GM19324 (cell line): ENCODE results near the gene FRMD4A.
"Not testable (repeated sequence)": the region's sequence is repeated elsewhere in the genome, so short reads cannot be mapped to it uniquely, and the experiment has no call there.

Experiments
- ATAC-seq: cut with Tn5 transposase; IDR thresholded peaks from one replicate; pipeline ENCODE4 v1.9.1; 2021; ENCODE audit warnings: mild to moderate bottlenecking, moderate library complexity; ENCODE audit not compliant: unreplicated experiment, low FRiP score

Gene FRMD4A

GRCh38 chr10:13839430-13839990 is 491.2 kb downstream of the FRMD4A start:
- ATAC-seq = no peak

GRCh38 chr10:13839030-13839429 is 491.7 kb downstream of the FRMD4A start:
- no peak for ATAC-seq

- ATAC-seq = no peak
Measured at GRCh38 chr10:13837966-13838365, 492.8 kb downstream of the FRMD4A start.

GRCh38 chr10:13834581-13835286 is 496.0 kb downstream of the FRMD4A start:
- no peak for ATAC-seq

- no peak for ATAC-seq
Measured at GRCh38 chr10:13831711-13832141, 499.0 kb downstream of the FRMD4A start.

GRCh38 chr10:13830385-13830784 is 500.3 kb downstream of the FRMD4A start:
- ATAC-seq = no peak

GRCh38 chr10:13829790-13830189 is 500.9 kb downstream of the FRMD4A start:
- ATAC-seq = no peak

- not testable (repeated sequence) for ATAC-seq
Measured at GRCh38 chr10:13828284-13828683, 502.4 kb downstream of the FRMD4A start.

GRCh38 chr10:13827076-13827797 is 503.5 kb downstream of the FRMD4A start:
- ATAC-seq = no peak

- no peak for ATAC-seq
Measured at GRCh38 chr10:13823709-13824405, 506.9 kb downstream of the FRMD4A start.

- ATAC-seq = no peak
Measured at GRCh38 chr10:13823096-13823708, 507.5 kb downstream of the FRMD4A start.

GRCh38 chr10:13822490-13822889 is 508.2 kb downstream of the FRMD4A start:
- ATAC-seq = no peak

GRCh38 chr10:13820964-13821337 is 509.8 kb downstream of the FRMD4A start:
- no peak for ATAC-seq

GRCh38 chr10:13820119-13820963 is 510.4 kb downstream of the FRMD4A start:
- ATAC-seq = no peak

- ATAC-seq = no peak
Measured at GRCh38 chr10:13816195-13816925, 514.4 kb downstream of the FRMD4A start.

- no peak for ATAC-seq
Measured at GRCh38 chr10:13815756-13816155, 515.0 kb downstream of the FRMD4A start.

- ATAC-seq = no peak
Measured at GRCh38 chr10:13813550-13813949, 517.2 kb downstream of the FRMD4A start.

GRCh38 chr10:13812804-13813203 is 517.9 kb downstream of the FRMD4A start:
- ATAC-seq = no peak

GRCh38 chr10:13810568-13810967 is 520.2 kb downstream of the FRMD4A start:
- ATAC-seq = no peak
